B cell (primary cell): ENCODE measurements around the gene NIN. TPM values are rescaled to one million over a fixed set of nuclear protein-coding genes. Genes with fewer than 3 reads are reported as not detected.

Experiments used
- ATAC-seq: fragments of 200-7000 bp; cut with Tn5 transposase; one replicate; pipeline ENCODE4 v1.10.0; 2021; ENCODE audit warnings: low read depth, mild to moderate bottlenecking, moderate number of reproducible peaks, moderate library complexity
- CTCF ChIA-PET: fragments of 350-600 bp; sonication (Branson Sonifier 250); formaldehyde crosslinking; loops from one replicate; lab custom pipeline; 2021; ENCODE audit warnings: antibody characterized with exemption, inconsistent platforms; lab: Charles Lee
- POLR2A ChIA-PET: fragments of 350-600 bp; sonication (Branson Sonifier 250); formaldehyde crosslinking; loops from one replicate; lab custom pipeline; 2021; ENCODE audit warnings: antibody characterized with exemption; lab: Charles Lee
- DNase-seq: peaks from one replicate; pipeline ENCODE4 v3.0.0; 2013
- H2AFZ ChIP-seq: 2 replicates; pipeline ENCODE4 v1.6.1; 2012; ENCODE audit warnings: mild to moderate bottlenecking, low read depth, low read length; ENCODE audit not compliant: insufficient read depth, poor library complexity, severe bottlenecking
- H3K27ac ChIP-seq, 2 donors: 1 replicate in 1 of 2; 2 replicates in 1 of 2; pipeline ENCODE4 v1.5.1; 2012 to 2013; ENCODE audit warnings: low read length in 2 of 2, mild to moderate bottlenecking in 2 of 2, moderate library complexity in 1 of 2
- H3K27me3 ChIP-seq, 4 experiments: fragments of 200-600 bp in 1 of 4; sonication (generic) in 1 of 4; replicated peaks in 1 of 4; 1 replicate in 2 of 4; 2 replicates in 2 of 4; pipeline versions ENCODE4 v1.6.1 to v1.7.0; 2013 to 2016; ENCODE audit warnings: low read length in 3 of 4, mild to moderate bottlenecking in 2 of 4, mixed read lengths in 1 of 4, moderate library complexity in 1 of 4; ENCODE audit not compliant: insufficient read depth in 4 of 4, control insufficient read depth in 3 of 4; ENCODE audit errors: control extremely low read depth in 1 of 4
- H3K36me3 ChIP-seq, 2 experiments: replicated peaks in 1 of 2; 1 replicate in 1 of 2; 2 replicates in 1 of 2; pipeline versions ENCODE4 v1.6.1 to v1.7.1; 2013; ENCODE audit warnings: low read length in 1 of 2; ENCODE audit not compliant: insufficient read depth in 2 of 2, control insufficient read depth in 1 of 2; ENCODE audit errors: control extremely low read depth in 1 of 2, extremely low read depth in 1 of 2
- H3K4me1 ChIP-seq, 2 donors: fragments of 200-600 bp in 1 of 2; sonication (generic) in 1 of 2; 1 replicate in 1 of 2; 2 replicates in 1 of 2; pipeline versions ENCODE4 v1.5.1 to v1.6.1; 2013 to 2017; ENCODE audit warnings: low read length in 2 of 2; ENCODE audit not compliant: control insufficient read depth in 2 of 2, insufficient read depth in 2 of 2
- H3K4me2 ChIP-seq: replicated peaks from 2 replicates; pipeline ENCODE3; 2012; ENCODE audit warnings: mild to moderate bottlenecking, low read depth, low read length; ENCODE audit not compliant: poor library complexity, severe bottlenecking
- H3K4me3 ChIP-seq, 5 experiments: fragments of 200-600 bp in 1 of 5; sonication (generic) in 1 of 5; 1 replicate in 3 of 5; 2 replicates in 2 of 5; pipeline versions ENCODE4 v1.5.1 to v1.7.0; 2011 to 2016; ENCODE audit warnings: low read length in 4 of 5, mild to moderate bottlenecking in 4 of 5, low read depth in 2 of 5, control low read depth in 1 of 5, moderate library complexity in 1 of 5; ENCODE audit not compliant: insufficient read depth in 1 of 5; ENCODE audit errors: control extremely low read depth in 1 of 5, extremely low read depth in 1 of 5
- H3K79me2 ChIP-seq: fragments of 200-600 bp; sonication (generic); one replicate; pipeline ENCODE4 v1.6.0; 2016; ENCODE audit warnings: low read length; ENCODE audit not compliant: control insufficient read depth, insufficient read depth
- H3K9ac ChIP-seq: fragments of 200-600 bp; sonication (generic); 2 replicates; pipeline ENCODE4 v1.6.1; 2017; ENCODE audit warnings: mild to moderate bottlenecking, low read length, moderate library complexity
- H3K9me3 ChIP-seq, 3 donors: one replicate each; pipeline versions ENCODE4 v1.6.1 to v1.7.1; 2013; ENCODE audit warnings: low read length in 2 of 3; ENCODE audit not compliant: control insufficient read depth in 2 of 3, insufficient read depth in 1 of 3; ENCODE audit errors: control extremely low read depth in 1 of 3
- H4K20me1 ChIP-seq: 2 replicates; pipeline ENCODE4 v1.6.0; 2012; ENCODE audit warnings: mild to moderate bottlenecking, low read length; ENCODE audit not compliant: insufficient read depth, control insufficient read depth, poor library complexity, severe bottlenecking
- H3K27ac Mint-ChIP-seq: one replicate; pipeline ENCODE4 v1.8.0; 2021; ENCODE audit warnings: mixed read lengths
- H3K27me3 Mint-ChIP-seq: one replicate; pipeline ENCODE4 v1.8.0; 2021; ENCODE audit warnings: mixed read lengths
- H3K4me1 Mint-ChIP-seq: one replicate; pipeline ENCODE4 v1.8.0; 2021; ENCODE audit warnings: mixed read lengths
- H3K4me3 Mint-ChIP-seq: one replicate; pipeline ENCODE4 v1.8.0; 2021; ENCODE audit warnings: mixed read lengths
- H3K9me3 Mint-ChIP-seq: one replicate; pipeline ENCODE4 v1.8.0; 2022; ENCODE audit warnings: mixed read lengths; ENCODE audit not compliant: insufficient read depth
- CTCF ChIP-seq: fragments of 200-600 bp; IDR thresholded peaks from one replicate; pipeline ENCODE4 v1.8.0; 2022; ENCODE audit warnings: antibody characterized with exemption, mild to moderate bottlenecking
- EZH2 ChIP-seq: IDR thresholded peaks from 2 replicates; pipeline ENCODE4 v1.6.1; 2012; ENCODE audit warnings: borderline replicate concordance, low read depth, mild to moderate bottlenecking, moderate library complexity, low read length; ENCODE audit not compliant: insufficient read depth, poor library complexity, severe bottlenecking
- WGBS: methylation state at CpG from one replicate; pipeline ENCODE4 v1.1.5; 2013; ENCODE audit warnings: missing lambda C conversion rate; ENCODE audit not compliant: insufficient coverage; 5-methylcytosine and 5-hydroxymethylcytosine counted together
- intact Hi-C: fragments of 100-400 bp; cut with micrococcal nuclease; formaldehyde crosslinking; loops from one replicate; pipeline ENCODE4 v1.10.0; 2022
- polyA plus RNA-seq: library from polyadenylated mRNA; depleted of rRNA; stranded (reverse); fragments of >200 nt; gene quantifications from 2 replicates; pipeline ENCODE4 v1.2.3, GENCODE V29; 2012
- total RNA-seq, 2 donors: library from RNA; stranded (reverse); fragments of 120-200 nt in 1 of 2; gene quantifications; 1 replicate in 1 of 2; 2 replicates in 1 of 2; pipeline versions ENCODE4 v1.2.3 to v1.2.4, GENCODE V29; 2013 to 2022

Gene NIN
- total and polyA plus RNA-seq, 2 donors (not counting 1 experiment from before 2014, with no cell fraction given): 25.4 to 219 TPM

- CTCF ChIA-PET: no interaction called here
- Histone ChIP-seq H3K9ac (peak overlapping the region; percentile 28), H3K4me2 (peak overlapping the region; percentile 66), H3K27me3 (no peaks in the 10 kb centered on the region), H3K4me3 (peak overlapping the region in 1 of 5 experiments; percentile 46), H3K27ac (peak overlapping the region; percentile 80 to 86), H3K79me2 (no peaks in the 10 kb centered on the region), H2AFZ (no peak overlapping the region), H3K36me3 (no peaks in the 10 kb centered on the region), H4K20me1 (no peaks in the 10 kb centered on the region), H3K9me3 (no peaks in the 10 kb centered on the region), H3K4me1 (peaks cover 24 to 26% of the 10 kb centered on the region in 2 donors)
- Mint-ChIP-seq H3K4me1 (peaks cover 31% of the 10 kb centered on the region), H3K4me3 (peak overlapping the region; percentile 46), H3K27me3 (no peaks in the 10 kb centered on the region), H3K9me3 (no peaks in the 10 kb centered on the region), H3K27ac (peak overlapping the region; percentile 70)
- DNase-seq: no peak
- TF ChIP-seq EZH2 (no peak), CTCF (no peak)
- intact Hi-C loops: no loop called here
- POLR2A ChIA-PET: interaction anchor here (1.0 kb wide), 1 partner anchor 10 kb away, joined by 4 read pairs; the partner anchor contains the start of gene SAV1
- 90% methylated on average over 4 of the region's 5 CpGs for WGBS
- ATAC-seq: no peak
Measured at GRCh38 chr14:50678163-50678562, 152.8 kb downstream of the NIN start.

- peak overlapping the region; percentile 66 for H3K4me2 ChIP-seq
- no peaks in the 10 kb centered on the region for H3K27me3 ChIP-seq
- POLR2A ChIA-PET: interaction anchor here (1.0 kb wide), 1 partner anchor 9 kb away, joined by 4 read pairs; the partner anchor contains the start of gene SAV1
- peak overlapping the region; percentile 28 for H3K9ac ChIP-seq
- intact Hi-C loops: loop anchor here (1.0 kb wide), 1 partner anchor 8 kb away; no protein-coding TSS in a partner anchor
- peak overlapping the region in 4 of 5 experiments; percentile 7 to 46 (median 23) for H3K4me3 ChIP-seq
- Mint-ChIP-seq H3K27ac (peak overlapping the region; percentile 73), H3K9me3 (no peaks in the 10 kb centered on the region), H3K4me1 (peaks cover 31% of the 10 kb centered on the region), H3K4me3 (peak overlapping the region; percentile 69), H3K27me3 (no peaks in the 10 kb centered on the region)
- no peak overlapping the region for H2AFZ ChIP-seq
- CTCF ChIA-PET: interaction anchor here (1.2 to 1.5 kb wide), 2 partner anchors 9 to 37 kb away, joined by 3 to 7 read pairs; partner anchors contain the start of gene SAV1
- ATAC-seq (peak; percentile 77), DNase-seq (peak; percentile 77)
- TF ChIP-seq CTCF (no peak), EZH2 (no peak)
- 0% methylated on average over 1 of the region's 5 CpGs for WGBS
- H3K4me1 ChIP-seq: peaks cover 24 to 26% of the 10 kb centered on the region in 2 donors
- no peaks in the 10 kb centered on the region for H3K79me2 ChIP-seq
- H3K36me3 ChIP-seq: no peaks in the 10 kb centered on the region
- no peaks in the 10 kb centered on the region for H3K9me3 ChIP-seq
- peak overlapping the region; percentile 80 to 86 for H3K27ac ChIP-seq
- no peaks in the 10 kb centered on the region for H4K20me1 ChIP-seq
Measured at GRCh38 chr14:50677527-50678063, 153.4 kb downstream of the NIN start.
